HG02973 (cell line): ENCODE measurements around the gene KLHL12.

Experiments used
- ATAC-seq: cut with Tn5 transposase; IDR thresholded peaks from one replicate; pipeline ENCODE4 v1.9.1; 2021; ENCODE audit warnings: moderate library complexity; ENCODE audit not compliant: unreplicated experiment

KLHL12 gene

DNA sequence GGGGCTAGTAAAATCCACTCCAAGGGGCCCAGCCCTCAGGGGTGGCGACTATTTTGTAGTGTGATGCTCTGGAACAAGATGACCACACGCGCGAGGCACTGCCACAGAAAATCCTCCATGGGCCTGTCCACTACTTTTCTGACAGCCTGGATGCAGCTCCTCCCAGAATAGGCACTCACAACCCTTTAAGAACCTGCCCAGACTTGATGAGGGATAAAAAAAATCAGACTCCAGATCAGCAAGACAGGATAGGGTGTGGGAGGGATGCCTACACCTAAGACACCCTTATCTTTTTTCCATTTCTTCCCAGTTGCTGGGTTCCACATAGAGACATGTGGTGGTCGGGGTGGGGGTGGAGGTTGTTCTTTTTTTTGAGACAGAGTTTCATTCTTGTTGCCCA lies 82.8 kb downstream of the KLHL12 start:
- ATAC-seq = no peak

DNA sequence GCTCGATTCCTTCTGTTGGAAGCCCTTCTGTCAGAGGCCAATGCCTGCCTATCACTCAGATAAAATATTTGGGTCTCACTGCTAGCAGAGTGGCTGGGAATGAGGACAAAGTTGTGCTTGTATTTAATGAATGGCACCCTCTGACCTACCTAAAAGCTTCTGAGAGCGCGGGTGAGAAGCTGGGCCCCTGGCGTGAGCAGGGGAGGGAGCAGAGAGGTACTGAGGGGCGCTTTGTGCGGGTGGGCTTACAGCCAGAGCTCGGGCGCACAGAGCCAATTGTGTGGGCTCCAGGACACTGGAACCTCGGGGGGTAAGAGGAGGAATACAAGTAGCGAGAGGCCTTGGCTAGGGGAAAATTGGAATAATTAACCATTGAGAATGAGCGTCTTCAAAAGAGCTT lies 84.0 kb downstream of the KLHL12 start:
- ATAC-seq = no peak
